ENCODE measurements around the gene CYP4F11. TPM values are rescaled to one million over a fixed set of nuclear protein-coding genes. Genes with fewer than 3 reads are reported as not detected.

The CYP4F11 gene
- total and polyA plus RNA-seq, 2 of the 4 experiments (the other 2 are of a cell fraction), result not detected

- Histone ChIP-seq H2BK120ac (ENCODE audit: low read depth, low read length) (no peak overlapping the region), H4K91ac (ENCODE audit: insufficient read depth, low read depth, low read length) (no peak overlapping the region), H3K36me3 (ENCODE audit: control insufficient read depth, insufficient read depth, low read length) (no peaks in the 10 kb centered on the region), H2BK20ac (ENCODE audit: low read depth, low read length) (no peak overlapping the region), H3K4ac (ENCODE audit: low read depth, low read length) (no peak overlapping the region), H3K4me2 (ENCODE audit: low read depth, low read length) (no peak overlapping the region), H2AK9ac (replicated peaks; ENCODE audit: low read depth, low read length, poor library complexity) (no peak overlapping the region), H3K56ac (ENCODE audit: extremely low read depth, insufficient read depth, low read length) (no peak overlapping the region), H3K9me3 (ENCODE audit: control insufficient read depth, insufficient read depth, low read length) (peaks cover 2% of the 10 kb centered on the region; the same call in 1 of the 2 replicates), H3K79me1 (ENCODE audit: low read depth in 1 of 2, low read length in 2 of 2) (no peaks in the 10 kb centered on the region), H4K20me1 (ENCODE audit: insufficient read depth, low read length) (no peaks in the 10 kb centered on the region), H3K14ac (replicated peaks; ENCODE audit: low read depth, low read length) (no peak overlapping the region), H3K27ac (ENCODE audit: insufficient read depth, low read length) (no peak overlapping the region), H3K9me1 (ENCODE audit: insufficient read depth, low read length) (no peaks in the 10 kb centered on the region), H3K23ac (ENCODE audit: low read depth, low read length) (no peak overlapping the region), H2BK15ac (ENCODE audit: low read depth, low read length) (no peak overlapping the region), H4K8ac (ENCODE audit: low read depth in 2 of 2, low read length in 2 of 2) (no peak overlapping the region), H3K4me1 (ENCODE audit: control insufficient read depth, insufficient read depth, low read length) (no peaks in the 10 kb centered on the region), H4K5ac (ENCODE audit: low read depth, low read length) (no peak overlapping the region), H2AFZ (replicated peaks; ENCODE audit: low read length, poor library complexity) (no peak overlapping the region), H3K27me3 (ENCODE audit: control insufficient read depth, insufficient read depth, low read length) (no peaks in the 10 kb centered on the region), H2BK5ac (ENCODE audit: low read depth, low read length, poor library complexity, severe bottlenecking) (no peak overlapping the region), H2AK5ac (ENCODE audit: low read depth, low read length) (no peak overlapping the region), H3K9ac (ENCODE audit: low read depth, low read length) (no peak overlapping the region), H3K4me3 (ENCODE audit: insufficient read depth, low read depth, low read length) (no peak overlapping the region), H3K18ac (ENCODE audit: low read depth, low read length) (no peak overlapping the region)
- dilution Hi-C loops (cut with HindIII; ENCODE audit: low sequenced_read_pairs, unreplicated experiment), result no loop called here
- TF ChIP-seq MAZ (IDR thresholded peaks at IDR 0.05; ENCODE audit: borderline replicate concordance, low read depth, low read length) (no peak), RCOR1 (IDR thresholded peaks at IDR 0.05; ENCODE audit: insufficient replicate concordance, low read length) (no peak), RAD21 (IDR thresholded peaks at IDR 0.05; ENCODE audit: low read length) (no peak), CTCF (conservative IDR thresholded peaks at IDR 0.05; ENCODE audit: low read depth, low read length) (no peak), POLR2A (IDR thresholded peaks at IDR 0.05; ENCODE audit: low read depth, low read length) (no peak), RFX5 (IDR thresholded peaks at IDR 0.05; ENCODE audit: low read depth, low read length) (no peak), SMC3 (IDR thresholded peaks at IDR 0.05; ENCODE audit: low read depth, low read length) (no peak), FOS (IDR thresholded peaks at IDR 0.05; ENCODE audit: low read depth, low read length) (no peak), CEBPB (IDR thresholded peaks at IDR 0.05; ENCODE audit: low read depth, low read length) (no peak), MXI1 (IDR thresholded peaks at IDR 0.05; ENCODE audit: borderline replicate concordance, low read depth, low read length) (no peak), NFE2L2 (IDR thresholded peaks at IDR 0.05; ENCODE audit: low read depth, low read length) (no peak), ELK1 (IDR thresholded peaks at IDR 0.05; ENCODE audit: borderline replicate concordance, low read depth, low read length) (no peak), MAFK (IDR thresholded peaks at IDR 0.05; ENCODE audit: low read depth, low read length) (no peak), BHLHE40 (IDR thresholded peaks at IDR 0.05; ENCODE audit: low read depth, low read length) (no peak), USF2 (IDR thresholded peaks at IDR 0.05; ENCODE audit: low read depth, low read length) (no peak), CHD1 (IDR thresholded peaks at IDR 0.05; ENCODE audit: low read depth, low read length) (no peak)
- in situ Hi-C loops (cut with MboI; ENCODE audit: low sequenced_read_pairs), result no loop called here
- no CpG with 5 or more reads among the region's 4 CpGs for WGBS, 2 experiments (ENCODE audit: extremely low coverage in 2 of 2, insufficient read length in 1 of 2)
- no peak for ATAC-seq (ENCODE audit: low read depth)
- ChIA-PET CTCF (no interaction called here), POLR2A (ENCODE audit: unreplicated experiment) (no interaction called here)
- BruUV-seq (replicated peaks), result no TSS peak
- DNase-seq, result no peak
- intact Hi-C loops (cut with micrococcal nuclease), result no loop called here
Measured at GRCh38 chr19:15922021-15922420, 12.3 kb downstream of the CYP4F11 start.

Data from IMR-90 (cell line).